ENCODE measurements around the gene FAM131C.
"Not testable (repeated sequence)": the region's sequence is repeated elsewhere in the genome, so short reads cannot be mapped to it uniquely, and the experiment has no call there.

The FAM131C gene

DNA sequence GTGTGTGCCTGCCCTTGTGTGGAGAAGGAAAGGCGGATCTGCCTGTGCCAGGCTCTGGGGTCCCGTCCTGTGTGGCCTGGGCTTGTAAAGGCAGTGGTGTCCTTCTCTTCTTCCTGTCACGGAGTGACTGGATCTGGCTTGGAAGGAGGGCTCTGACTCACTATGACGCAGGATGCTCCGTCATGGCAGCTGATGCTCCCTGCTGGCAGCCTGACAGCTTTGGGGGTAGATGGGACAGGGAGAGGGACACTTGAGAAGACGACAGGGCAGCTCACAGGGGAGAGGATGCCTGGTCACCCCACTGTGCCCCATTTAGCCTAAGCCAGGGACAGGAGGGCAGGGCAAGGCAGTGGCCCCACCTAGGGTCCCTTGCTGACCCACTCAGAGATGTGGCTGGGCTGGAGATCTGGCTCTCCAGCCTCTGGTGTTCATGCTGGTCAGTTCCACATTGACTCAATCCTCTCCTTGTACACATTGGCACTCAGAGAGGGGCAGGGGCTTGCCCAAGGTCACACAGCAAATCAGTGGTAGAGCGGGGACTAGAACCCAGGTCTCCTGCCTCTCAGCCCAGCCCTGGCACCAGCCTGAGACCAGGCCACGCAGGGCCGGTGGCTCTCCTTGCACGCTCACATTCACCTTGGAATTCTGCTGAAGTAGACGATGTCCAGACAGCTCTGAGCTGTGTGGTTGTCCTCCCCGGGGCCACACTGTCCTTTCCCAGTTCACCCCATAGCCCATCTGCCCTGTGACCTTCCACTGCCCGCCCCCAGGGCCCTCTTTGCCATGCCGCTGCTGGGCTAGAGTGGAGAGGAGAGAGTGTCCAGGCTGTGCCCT, 2.8 kb upstream of the FAM131C start:
- DNase-seq = no peak

DNA sequence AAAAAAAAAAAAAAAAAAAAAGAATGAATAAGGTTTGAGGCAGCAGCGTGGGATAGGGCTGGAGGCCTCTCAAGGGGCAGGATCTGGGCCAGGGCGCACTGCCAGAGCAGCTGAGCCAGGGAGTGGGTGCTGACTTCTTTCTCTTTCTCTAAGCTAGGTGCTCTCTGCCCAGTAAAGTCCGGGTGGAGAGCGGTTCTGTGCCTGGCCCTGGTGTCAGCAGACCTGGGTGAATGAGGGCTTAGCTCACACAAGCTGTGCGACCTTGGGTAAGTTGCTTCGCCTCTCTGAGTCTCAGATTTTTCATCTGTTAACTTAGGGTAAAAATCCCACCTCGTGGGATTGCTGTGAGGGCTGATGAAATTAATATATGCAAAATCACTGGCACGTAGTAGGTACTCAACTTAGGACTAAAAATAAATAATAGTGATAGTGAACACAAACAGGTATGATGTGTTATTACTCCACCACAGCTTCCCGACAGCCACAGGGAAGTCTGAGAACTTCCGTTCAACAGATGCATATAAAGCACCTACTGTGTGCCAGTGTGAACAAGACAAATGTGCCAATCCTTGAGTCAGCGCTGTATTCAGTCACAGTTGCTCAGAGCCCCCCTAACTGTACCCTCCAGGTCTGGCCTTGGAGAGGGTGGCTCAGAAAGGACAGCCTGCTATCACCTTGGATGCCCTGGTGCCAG, 2.0 kb upstream of the FAM131C start:
- no peak for DNase-seq

DNA sequence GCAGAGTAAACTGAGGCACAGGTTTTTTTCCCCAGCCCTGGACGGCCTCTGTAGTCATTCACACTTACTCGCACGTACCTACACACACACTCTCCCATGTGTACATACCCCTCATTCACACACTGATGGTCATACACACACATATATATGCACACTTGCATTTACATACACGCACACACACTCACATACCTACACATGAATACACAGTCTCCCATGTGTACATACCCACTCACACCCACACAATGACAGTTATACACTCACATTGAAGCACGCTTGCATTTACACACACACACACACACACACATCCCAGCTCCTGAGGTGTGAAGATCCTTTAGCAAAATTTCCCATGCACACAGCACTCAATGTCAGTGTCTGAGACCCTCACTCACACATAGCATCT, 766 bp upstream of the FAM131C start:
- DNase-seq = no peak

DNA sequence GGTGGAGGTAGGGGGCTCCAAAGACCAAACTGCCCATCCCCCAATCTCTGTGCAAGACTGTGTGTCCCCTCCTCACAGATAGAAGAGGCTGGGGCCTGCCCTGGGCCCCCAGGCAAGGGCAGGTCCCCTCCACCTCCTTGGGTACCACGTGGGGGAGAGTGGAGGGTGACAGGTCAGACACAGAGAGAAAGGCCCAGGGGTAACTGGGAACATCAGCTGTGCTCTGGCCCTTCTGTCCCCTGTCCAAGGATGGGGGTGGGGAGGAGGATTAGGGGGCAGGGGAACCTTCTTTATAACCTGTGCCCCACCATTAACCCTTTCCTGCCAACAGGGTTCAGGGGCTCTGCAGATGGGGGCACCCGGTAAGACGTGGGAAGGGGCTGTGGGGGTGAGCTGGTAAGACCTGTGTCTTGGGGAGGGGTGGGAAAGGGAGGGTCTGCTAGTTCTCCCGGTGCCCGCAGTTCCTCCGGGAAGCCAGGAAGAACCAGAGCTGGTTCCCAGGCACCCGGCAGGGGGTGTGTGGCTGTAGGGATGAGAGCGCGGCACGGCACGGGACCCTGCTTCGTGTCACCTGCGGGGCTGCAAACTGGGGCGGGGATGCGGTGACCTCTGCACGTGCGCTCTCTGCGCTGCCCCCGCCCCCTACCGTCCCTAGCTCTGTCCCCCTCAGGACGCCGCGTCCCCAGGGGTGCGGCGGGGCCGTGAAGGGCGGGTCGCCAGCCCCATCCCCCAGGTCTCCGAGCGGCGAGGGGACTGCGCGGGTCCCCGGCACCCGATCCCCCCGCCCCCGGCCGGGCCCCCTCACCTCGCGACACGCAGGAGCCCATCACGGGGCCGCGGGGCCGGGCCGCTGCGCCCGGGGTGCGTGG, 601 bp downstream of the FAM131C start:
- DNase-seq = no peak

DNA sequence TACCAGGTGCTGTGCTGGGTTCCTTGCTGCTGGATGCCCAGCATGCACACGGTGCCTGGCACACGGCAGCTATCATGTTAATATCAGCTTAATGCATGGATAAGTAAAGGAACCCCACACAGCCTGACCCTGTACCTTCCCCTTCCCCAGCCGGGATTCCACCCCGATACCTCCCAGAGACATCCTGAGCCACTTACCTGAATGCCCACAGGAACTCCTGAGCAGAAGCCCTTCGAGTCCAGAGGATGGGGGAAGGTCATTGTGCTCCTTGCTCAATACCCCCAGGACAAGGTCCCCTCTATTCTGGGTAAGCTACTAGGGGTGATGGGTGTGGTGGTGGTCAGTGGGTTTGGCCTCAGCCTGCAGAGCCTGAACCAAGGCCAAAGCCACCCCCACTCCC, 1.4 kb downstream of the FAM131C start:
- no peak for DNase-seq

DNA sequence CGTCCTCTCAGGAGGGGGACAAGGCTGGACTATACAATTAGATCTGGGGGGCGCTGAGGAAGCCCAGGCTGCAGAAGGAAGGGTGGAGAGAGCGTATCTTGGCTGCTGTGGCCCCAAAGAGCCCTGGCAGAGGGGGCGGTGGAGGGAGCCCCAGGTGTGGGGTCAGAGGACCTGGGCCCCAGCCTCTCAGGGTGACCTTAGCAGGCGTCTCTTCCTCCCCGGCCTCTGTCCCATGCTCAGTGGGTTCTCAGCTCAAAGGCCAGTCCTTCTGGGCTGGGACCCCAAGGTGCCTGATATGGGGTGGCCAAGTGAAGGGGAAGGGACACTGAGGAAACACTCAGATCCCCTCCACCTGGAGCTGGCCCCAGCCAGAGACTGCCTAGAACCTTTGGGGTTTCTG, 1.8 kb downstream of the FAM131C start:
- no peak for DNase-seq

GRCh38 chr1:16070640-16071355, 2.7 kb downstream of the FAM131C start:
- DNase-seq = no peak

DNA sequence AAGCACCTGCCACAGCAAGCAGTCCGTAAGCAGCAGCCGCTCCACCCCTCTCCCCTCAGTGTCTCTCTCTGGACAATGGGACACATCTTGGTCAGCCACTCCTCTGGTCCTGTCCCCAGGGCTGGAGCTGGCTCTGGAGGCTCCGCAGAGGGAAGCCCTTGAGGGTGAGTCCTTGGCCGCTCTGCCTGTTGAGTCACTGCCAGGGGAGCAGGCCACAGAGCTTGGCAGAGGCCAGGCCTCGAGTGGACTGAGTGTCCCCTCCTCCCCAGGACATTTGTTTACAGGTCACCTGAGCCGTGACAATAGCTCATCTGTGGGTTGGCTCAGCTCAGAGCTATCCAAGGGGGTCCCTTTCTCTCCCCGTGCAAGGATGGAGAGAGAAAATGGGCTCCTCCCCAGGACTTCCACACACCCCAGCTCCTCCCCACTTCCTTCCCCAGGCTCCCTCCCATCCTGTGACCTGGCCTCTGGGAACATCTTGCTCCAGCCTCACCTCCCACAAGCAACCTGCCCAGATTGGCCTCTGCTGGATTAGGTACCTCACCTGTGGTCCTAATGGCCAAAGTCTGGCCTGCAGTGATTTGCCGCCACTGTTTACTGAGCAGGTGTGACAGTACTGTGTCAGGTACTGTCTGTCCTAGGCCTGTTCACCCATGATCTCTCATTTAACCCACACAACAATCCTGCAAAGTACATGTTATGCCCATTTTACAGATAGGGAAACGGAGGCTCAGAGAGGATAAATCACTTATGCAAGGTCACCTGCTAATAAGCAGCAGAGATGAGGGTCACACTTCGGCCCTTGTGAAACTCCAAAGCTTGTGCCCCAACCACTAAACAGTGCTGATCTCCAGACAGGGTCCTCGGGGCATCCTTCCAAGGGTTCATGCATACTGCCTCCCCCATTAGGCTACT, 4.8 kb downstream of the FAM131C start:
- no peak for DNase-seq

GRCh38 chr1:16067933-16068332, 5.5 kb downstream of the FAM131C start:
- DNase-seq = no peak

GRCh38 chr1:16067127-16067768, 6.2 kb downstream of the FAM131C start:
- DNase-seq = no peak

GRCh38 chr1:16066245-16066644, 7.2 kb downstream of the FAM131C start:
- no peak for DNase-seq

- DNase-seq = no peak
Measured at GRCh38 chr1:16065269-16065576, 8.2 kb downstream of the FAM131C start.

- DNase-seq = no peak
Measured at GRCh38 chr1:16064536-16065268, 8.7 kb downstream of the FAM131C start.

DNA sequence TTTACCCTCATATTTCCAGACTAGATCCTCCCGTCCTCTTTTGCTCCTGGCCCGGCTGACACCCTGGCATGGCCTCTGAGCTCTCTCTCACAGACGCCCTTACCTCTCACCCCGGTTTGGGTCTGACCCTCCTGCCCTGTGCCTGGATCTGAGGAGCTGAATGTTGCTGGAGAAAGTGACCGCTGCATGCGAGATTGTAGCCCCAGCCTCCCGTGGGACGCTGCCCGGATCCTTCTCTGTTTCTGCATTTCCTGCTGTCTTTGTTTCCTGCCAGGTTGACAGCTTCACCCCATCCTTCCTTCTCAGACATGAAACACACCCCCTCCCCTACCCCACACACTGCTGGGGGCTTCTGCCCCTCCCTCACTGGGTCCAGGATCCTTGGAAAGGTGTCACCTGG, 9.5 kb downstream of the FAM131C start:
- no peak for DNase-seq

DNA sequence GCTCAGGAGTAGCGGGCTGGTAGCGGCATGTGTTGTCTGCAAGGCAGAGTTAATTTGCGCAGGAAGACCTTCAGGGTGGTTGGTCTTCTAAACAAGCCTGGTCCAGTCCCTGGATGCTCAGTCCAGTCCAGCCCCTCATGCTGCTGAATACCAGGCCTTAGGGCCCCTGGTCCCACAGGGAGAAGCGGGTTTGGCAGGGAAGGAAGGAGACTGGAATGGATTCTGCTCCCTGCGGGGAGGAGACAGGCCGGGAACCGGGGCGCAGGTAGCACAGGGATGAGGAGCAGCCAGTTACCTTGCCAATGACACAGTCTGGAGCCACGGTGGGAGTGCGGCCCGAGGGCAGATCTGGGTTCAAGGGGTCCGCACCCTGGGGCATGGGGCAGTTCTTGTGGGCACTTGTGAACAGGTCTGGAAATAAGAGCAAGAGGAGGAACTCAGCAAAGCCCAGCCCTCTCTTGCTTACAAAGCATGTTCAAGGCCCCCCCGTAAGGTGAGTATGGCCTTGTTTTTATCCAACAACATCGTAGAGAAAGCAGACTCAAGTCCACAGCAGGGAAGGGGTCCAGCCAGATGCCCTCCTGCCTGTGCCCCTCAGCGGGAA, 10.1 kb downstream of the FAM131C start:
- no peak for DNase-seq

GRCh38 chr1:16062687-16063075, 10.8 kb downstream of the FAM131C start:
- not testable (repeated sequence) for DNase-seq

DNA sequence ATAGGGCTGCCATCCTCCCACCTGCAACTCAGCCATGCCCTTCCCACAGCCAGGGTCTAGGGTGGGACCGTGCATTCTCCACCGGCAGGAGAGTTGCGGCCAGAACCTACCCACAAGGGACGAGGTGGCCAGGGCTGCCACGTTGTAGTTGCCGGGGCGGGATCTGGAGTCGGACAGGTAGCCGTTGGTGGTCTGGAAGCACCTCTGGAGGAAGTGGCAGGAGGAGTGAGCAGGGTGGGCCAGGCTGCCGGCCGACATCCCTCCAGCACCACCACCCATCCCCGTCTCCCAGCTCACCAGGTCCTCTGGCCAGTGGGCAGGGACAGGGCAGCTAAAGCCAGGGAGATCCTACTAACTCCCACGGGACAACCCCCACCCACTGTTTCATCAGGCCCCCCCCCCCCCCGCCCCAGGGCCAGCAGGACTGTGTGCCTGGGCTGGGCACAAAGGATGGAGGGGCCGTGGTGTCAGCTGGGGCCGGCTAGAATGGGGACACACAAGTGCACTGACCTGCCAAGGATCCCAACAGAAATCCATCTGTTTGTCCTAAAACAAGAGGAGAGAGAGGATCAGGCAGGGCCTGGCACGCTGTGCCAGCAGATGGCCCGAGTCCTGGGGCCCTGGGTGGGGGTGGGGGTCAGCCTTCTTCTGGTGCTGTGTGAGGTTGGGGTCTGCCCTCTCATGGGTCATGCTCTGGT, 11.3 kb downstream of the FAM131C start:
- not testable (repeated sequence) for DNase-seq

- DNase-seq = no peak
Measured at GRCh38 chr1:16061266-16061665, 12.2 kb downstream of the FAM131C start.

DNA sequence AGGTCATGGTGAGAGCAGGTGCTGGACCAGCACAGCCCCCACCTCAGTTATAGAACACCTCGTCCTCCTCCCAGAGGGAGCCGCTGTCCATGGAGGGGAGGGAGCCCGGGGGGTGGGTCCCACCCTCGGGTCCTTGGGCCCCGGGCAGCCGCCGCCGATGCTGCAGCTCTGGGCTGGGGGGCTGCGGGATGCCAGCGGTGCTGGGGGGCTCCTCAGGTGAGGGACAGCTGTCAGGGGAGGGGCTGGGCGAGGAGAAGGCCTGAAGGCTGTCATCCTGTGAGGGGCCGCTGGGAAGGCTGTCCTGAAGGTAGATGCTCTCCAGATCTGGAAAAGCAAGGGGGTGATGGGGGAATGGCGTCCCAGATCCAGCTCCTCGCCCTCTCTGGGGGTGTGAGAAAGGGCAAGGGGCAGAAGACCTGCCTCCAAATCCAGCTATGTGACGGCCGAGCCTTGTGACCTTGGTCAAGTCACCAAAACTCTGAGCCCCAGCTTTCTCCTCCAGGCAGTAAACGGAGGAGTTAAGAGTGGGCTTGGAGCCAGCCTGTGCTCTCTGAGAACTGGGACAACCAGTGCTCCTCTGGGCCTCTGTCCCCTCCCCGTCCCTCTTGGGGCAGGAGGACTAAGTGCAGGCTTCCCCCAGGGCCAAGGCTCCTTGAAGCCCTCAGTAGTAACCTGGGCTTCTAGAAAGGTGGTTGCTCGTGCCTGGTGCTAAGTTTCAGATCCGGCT, 14.9 kb downstream of the FAM131C start:
- not testable (repeated sequence) for DNase-seq
